Rectal smooth muscle tissue (tissue), 1 donor: ENCODE results near the gene MYO1E.

Source experiments
- H3K27ac ChIP-seq: one replicate; pipeline ENCODE4 v1.7.0; 2013; ENCODE audit warnings: low read depth, low read length, inconsistent platforms
- H3K27me3 ChIP-seq: one replicate; pipeline ENCODE4 v1.7.0; 2013; ENCODE audit warnings: low read length; ENCODE audit not compliant: control insufficient read depth, insufficient read depth
- H3K36me3 ChIP-seq: one replicate; pipeline ENCODE4 v1.7.0; 2013; ENCODE audit warnings: low read length; ENCODE audit not compliant: control insufficient read depth, insufficient read depth
- H3K4me1 ChIP-seq: one replicate; pipeline ENCODE4 v1.7.0; 2013; ENCODE audit warnings: low read length; ENCODE audit not compliant: control insufficient read depth, insufficient read depth
- H3K4me3 ChIP-seq: one replicate; pipeline ENCODE4 v1.7.0; 2013; ENCODE audit warnings: low read length
- H3K9ac ChIP-seq: one replicate; pipeline ENCODE4 v1.7.0; 2013; ENCODE audit warnings: low read length

Gene MYO1E

DNA sequence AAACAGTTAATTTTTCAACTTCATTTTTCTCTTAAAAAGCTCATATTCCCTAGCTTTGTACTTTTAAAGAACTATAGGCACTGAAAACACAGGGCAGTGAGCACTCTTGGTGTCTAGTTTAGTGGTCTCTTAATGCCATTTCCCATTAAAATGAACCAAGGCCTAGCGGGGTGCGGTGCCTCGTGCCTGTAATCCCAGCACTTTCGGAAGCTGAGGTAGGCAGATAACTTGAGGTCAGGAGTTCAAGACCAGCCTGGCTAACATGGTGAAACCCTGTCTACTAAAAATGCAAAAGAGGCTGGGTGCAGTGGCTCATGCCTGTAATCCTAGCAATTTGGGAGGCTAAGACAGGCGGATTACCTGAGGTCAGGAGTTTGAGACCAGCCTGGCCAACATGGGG is 120.5 kb downstream of the MYO1E start:
- no peak overlapping the region for H3K27ac ChIP-seq
- no peak overlapping the region for H3K9ac ChIP-seq
- H3K36me3 ChIP-seq, result no peaks in the 10 kb centered on the region
- H3K4me3 ChIP-seq, result no peak overlapping the region
- no peaks in the 10 kb centered on the region for H3K27me3 ChIP-seq
- no peaks in the 10 kb centered on the region for H3K4me1 ChIP-seq

DNA sequence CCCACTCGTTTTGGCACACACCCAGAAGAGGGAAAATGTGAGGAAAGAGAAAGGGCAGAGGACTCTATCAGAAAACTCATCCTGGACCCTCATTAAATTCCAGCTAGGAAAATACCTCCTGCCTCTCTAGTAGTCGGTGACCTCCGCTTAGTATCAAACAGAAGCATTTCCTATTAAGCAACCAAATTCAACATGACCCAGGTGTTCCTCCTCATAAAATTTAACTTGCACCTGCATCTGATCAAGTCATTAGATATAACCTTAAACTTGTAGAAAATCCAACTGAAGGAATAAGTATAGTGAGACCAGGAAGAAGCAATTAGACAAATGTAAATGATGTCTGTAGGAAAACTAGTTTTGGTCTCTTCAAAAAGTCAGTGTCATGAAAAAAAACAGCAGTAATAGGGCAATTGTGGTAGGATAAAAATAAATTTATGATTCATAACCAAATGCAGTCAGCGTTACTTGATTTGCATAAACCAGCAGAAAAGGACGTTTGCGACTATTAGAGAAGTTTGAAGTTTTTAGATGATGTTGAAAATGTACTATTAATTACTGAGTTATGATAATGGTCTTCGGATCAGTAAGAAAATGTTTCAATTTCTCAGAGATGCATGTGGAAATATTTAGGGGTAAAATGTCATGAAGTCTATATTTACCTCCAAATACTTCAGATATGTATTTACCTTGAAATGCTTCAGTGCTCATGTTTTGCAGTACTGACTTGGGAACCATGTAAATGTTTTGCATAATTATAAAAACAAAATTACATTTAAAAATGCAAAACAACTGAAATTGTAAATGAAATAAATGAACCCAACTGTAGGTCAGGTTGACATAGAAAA is 121.4 kb downstream of the MYO1E start:
- Histone ChIP-seq H3K4me3 (no peak overlapping the region), H3K36me3 (peaks cover 3% of the 10 kb centered on the region), H3K9ac (no peak overlapping the region), H3K27me3 (no peaks in the 10 kb centered on the region), H3K4me1 (no peaks in the 10 kb centered on the region), H3K27ac (no peak overlapping the region)

DNA sequence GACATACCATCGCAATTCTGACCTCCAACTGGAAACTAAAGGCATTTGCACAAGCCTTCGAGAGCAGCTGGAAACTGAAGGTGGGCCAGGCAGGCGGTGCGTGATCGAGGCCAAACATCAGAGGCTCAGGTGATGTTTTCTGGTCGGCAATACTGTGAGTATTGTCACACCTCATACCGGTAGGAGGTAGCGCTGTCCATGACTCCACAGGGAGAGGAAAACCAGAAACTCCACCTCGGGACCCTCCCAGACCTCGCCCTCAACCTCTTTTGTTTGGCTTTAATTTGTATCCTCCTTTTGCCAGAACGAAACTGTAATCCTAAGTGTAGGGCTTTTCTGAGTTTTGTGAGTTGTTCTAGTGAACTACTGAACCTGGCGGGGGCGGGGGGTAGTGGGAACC is 122.4 kb downstream of the MYO1E start:
- no peak overlapping the region for H3K27ac ChIP-seq
- no peak overlapping the region for H3K4me3 ChIP-seq
- H3K9ac ChIP-seq, result no peak overlapping the region
- H3K4me1 ChIP-seq, result no peaks in the 10 kb centered on the region
- H3K36me3 ChIP-seq, result peaks cover 3% of the 10 kb centered on the region
- no peaks in the 10 kb centered on the region for H3K27me3 ChIP-seq

DNA sequence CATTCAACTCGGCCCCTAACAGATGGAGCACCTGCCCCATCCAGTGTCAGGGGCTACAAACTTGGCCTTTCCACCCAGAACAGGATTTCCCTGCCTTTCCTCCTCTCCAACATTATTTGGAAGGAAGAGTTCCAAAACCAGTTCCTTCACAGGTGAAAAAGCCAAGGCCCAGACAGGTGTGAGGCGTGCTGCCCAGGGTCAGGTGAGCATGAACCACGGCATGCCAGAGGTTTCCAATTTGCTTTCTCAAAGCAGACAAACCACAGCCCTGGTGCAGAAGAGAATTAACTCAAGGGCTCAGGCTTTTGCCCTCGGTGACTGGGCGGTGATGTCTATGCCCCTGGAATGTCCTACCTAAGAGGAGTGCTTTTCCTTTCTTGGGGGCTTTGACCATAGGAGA is 122.9 kb downstream of the MYO1E start:
- no peak overlapping the region for H3K9ac ChIP-seq
- no peak overlapping the region for H3K27ac ChIP-seq
- H3K4me1 ChIP-seq, result no peaks in the 10 kb centered on the region
- no peaks in the 10 kb centered on the region for H3K27me3 ChIP-seq
- no peak overlapping the region for H3K4me3 ChIP-seq
- H3K36me3 ChIP-seq, result peaks cover 3% of the 10 kb centered on the region

DNA sequence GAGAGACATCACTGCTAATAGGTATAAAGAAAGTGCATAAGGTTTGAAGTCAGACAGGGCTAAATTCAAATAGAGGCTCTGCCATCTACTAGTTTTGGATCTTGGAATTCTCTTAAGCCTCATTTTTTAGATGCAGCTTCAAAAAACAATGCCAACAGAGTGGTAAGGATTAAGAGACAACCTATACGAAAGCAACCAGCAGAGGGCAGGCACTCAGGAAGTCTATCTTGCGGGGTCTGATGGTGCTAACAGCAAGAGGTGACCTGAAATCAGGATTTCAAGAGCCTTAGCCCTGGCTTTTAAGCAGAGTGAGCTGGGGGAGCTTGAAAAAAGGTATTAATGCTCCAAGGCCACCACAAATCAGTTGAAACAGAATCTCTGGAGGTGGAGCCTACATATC is 125.3 kb downstream of the MYO1E start:
- no peak overlapping the region for H3K4me3 ChIP-seq
- H3K27me3 ChIP-seq, result no peaks in the 10 kb centered on the region
- peaks cover 3% of the 10 kb centered on the region for H3K36me3 ChIP-seq
- H3K27ac ChIP-seq, result no peak overlapping the region
- no peaks in the 10 kb centered on the region for H3K4me1 ChIP-seq
- H3K9ac ChIP-seq, result no peak overlapping the region

DNA sequence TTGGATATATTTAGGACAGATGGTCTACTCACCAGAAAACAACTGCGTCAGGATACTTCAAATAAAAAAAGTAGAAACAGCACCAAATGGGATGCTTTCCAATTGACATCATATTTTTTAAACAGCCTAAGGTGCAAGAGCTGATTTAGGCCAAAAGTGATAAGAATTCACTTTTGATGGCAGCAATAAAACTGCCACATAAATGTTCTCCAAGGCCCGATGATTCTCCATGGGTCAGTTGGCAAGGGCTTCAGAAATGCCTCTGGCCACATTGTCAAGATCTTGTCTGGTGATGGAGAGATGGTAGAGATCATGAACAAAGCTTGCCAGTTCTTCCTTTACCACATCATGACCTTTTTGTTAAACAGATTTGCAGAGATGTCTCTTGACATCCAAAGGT is 127.1 kb downstream of the MYO1E start:
- no peak overlapping the region for H3K27ac ChIP-seq
- H3K4me3 ChIP-seq, result no peak overlapping the region
- H3K9ac ChIP-seq, result no peak overlapping the region
- no peaks in the 10 kb centered on the region for H3K4me1 ChIP-seq
- H3K27me3 ChIP-seq, result no peaks in the 10 kb centered on the region
- peaks cover 3% of the 10 kb centered on the region for H3K36me3 ChIP-seq

DNA sequence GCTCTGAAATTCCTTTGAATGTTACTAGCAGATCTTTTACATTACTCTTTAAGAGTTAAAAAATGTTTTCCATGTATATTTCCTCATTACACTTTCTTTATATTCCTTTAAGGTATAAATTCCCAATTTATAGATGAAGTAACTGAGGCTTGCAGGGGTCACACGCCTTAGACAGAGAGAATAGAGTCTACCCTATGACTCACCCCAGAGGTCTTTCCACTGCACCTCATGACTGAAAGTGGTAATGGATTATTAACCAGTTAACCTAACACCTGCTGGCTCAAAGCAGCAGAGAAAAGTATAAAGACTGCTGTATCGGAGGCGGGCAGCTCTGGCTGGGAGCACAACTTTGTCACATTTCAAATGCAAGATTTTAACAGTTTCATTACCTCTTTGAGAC is 128.3 kb downstream of the MYO1E start:
- Histone ChIP-seq H3K27ac (no peak overlapping the region), H3K36me3 (peaks cover 3% of the 10 kb centered on the region), H3K9ac (no peak overlapping the region), H3K27me3 (no peaks in the 10 kb centered on the region), H3K4me3 (no peak overlapping the region), H3K4me1 (no peaks in the 10 kb centered on the region)

DNA sequence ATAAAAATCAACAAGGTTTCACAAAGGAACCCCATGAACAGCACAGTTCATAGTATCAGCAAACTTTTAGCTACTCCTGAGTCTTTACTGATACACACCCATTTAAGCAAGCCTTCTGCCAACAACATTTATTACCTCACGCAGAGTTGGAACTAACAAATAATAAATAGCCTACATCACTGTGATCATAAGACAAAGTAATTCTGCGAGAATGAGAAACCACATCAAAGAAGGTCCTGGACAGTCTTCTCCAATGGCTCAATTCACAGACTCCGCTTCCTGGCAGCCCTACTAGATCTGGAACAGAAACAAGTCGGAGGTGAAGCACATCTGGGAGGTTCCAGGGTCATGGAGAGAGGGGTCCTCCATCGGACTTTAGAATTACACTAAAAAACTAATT is 129.0 kb downstream of the MYO1E start:
- no peaks in the 10 kb centered on the region for H3K27me3 ChIP-seq
- peaks cover 3% of the 10 kb centered on the region for H3K36me3 ChIP-seq
- no peak overlapping the region for H3K4me3 ChIP-seq
- H3K4me1 ChIP-seq, result no peaks in the 10 kb centered on the region
- H3K27ac ChIP-seq, result no peak overlapping the region
- H3K9ac ChIP-seq, result no peak overlapping the region

DNA sequence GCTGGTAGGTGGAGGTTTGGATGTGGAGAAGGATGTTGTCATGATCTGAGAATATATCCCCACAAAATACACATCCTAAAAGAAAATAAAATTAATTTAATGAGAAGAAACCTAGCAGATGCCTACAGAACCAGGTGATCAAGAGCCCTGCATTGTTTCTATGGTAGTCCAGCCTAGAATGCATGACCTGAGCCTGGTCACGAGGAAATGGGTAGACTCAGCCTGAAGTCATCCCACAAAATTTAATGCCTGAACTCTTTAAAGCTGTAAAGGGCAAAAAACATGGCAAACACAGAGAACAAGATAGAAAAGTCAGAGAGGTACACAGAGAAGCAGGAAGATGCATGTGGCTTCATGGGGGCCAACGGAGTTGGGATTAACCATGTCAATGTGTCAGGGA is 130.0 kb downstream of the MYO1E start:
- peaks cover 3% of the 10 kb centered on the region for H3K36me3 ChIP-seq
- no peak overlapping the region for H3K9ac ChIP-seq

DNA sequence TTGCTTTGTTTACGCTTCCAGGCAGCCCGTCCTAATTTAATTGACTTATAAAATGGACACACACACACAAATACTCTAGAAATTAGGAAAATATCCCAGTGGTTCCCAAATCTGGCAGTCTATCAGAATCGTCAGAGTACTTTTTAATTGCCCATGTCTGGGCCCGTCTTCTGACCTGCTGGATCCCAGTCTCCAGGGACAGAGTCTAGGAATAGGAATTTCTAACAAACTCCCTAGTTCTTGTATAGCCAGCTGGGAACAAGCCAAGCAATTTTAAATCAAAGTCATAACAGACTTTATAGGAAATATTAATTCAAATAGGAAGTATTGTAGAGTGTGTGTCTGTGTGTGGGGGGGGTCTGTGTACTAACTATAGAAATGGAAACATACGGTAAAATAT is 132.6 kb downstream of the MYO1E start:
- Histone ChIP-seq H3K36me3 (no peaks in the 10 kb centered on the region), H3K4me3 (no peak overlapping the region), H3K27ac (no peak overlapping the region), H3K9ac (no peak overlapping the region), H3K27me3 (no peaks in the 10 kb centered on the region), H3K4me1 (no peaks in the 10 kb centered on the region)

More for the DNA sequence above, 130.0 kb downstream of the MYO1E start:
- H3K27ac ChIP-seq, result no peak overlapping the region
- H3K27me3 ChIP-seq, result no peaks in the 10 kb centered on the region
- no peaks in the 10 kb centered on the region for H3K4me1 ChIP-seq
- H3K4me3 ChIP-seq, result no peak overlapping the region

DNA sequence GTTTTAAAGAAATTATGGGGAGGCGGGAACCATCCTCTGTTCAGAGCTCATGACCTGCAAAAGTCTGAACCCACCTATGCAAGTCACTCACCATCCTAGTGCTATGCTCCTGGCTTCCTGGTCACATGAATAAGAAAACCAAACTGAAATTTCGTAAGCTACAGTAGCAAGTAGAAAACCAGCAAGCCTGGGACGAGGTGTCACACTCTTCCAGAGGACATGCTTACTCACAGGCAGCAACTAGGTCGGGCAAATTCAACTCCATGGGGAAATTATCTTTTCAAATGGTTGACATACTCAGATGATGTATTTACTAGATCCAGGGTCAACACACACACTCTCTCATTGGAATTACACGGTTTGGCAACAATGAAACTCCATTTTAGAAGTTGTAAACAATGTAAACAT is 134.7 kb downstream of the MYO1E start:
- Histone ChIP-seq H3K9ac (no peak overlapping the region), H3K4me3 (no peak overlapping the region), H3K27ac (no peak overlapping the region), H3K27me3 (no peaks in the 10 kb centered on the region), H3K36me3 (no peaks in the 10 kb centered on the region), H3K4me1 (no peaks in the 10 kb centered on the region)

DNA sequence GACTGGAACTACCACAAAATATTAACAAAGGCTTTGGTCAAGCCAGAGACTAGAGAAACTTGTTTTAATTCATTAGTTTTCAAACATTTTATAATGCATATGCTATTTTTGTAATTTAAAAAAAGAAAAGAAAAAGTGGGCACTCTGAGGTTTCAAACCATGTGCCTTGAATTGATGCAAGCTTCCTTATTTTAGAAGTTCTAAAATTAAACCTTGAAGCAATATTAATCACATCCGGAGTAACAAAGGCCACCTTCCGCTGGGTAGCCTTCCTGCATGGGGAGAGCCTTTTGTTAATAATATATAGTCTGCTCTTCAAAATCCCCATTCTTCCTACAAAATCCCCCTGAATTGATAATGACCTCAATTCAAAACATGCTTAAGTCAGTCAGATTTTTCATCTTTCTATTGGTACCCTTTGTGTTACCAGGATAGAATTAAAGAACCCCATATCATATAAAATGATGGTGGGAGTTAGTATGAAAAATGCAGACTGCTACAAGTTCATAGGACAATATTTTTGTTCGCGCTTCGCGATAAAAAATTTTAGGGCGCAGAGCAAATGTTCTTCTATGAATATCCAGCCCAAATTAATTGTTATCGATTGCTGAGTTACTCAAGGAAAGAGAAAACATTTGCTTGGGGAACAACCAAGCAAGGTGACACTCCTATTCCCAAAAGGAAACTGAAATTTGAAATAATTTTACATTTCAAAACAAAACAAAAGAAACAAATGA is 135.4 kb downstream of the MYO1E start:
- no peak overlapping the region for H3K9ac ChIP-seq
- H3K27me3 ChIP-seq, result no peaks in the 10 kb centered on the region
- H3K36me3 ChIP-seq, result no peaks in the 10 kb centered on the region
- H3K27ac ChIP-seq, result no peak overlapping the region
- H3K4me1 ChIP-seq, result no peaks in the 10 kb centered on the region
- no peak overlapping the region for H3K4me3 ChIP-seq

DNA sequence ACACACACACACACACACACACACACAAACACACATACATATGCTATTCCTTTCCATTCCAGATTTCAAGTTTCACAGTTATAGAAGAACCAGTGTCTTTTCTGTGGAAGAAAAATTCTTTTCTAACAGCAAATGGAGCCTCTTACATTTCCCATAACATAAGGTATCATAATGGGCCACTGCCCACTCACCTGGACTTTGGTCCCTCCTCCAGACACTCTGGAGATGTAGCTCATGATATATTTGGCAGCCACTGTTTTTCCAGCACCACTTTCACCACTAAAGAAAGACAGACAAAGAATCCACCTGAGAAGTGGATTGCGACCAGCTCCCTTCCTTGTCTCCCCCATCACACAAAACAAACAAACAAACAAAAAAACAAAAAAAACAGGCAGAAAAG is 136.3 kb downstream of the MYO1E start:
- Histone ChIP-seq H3K4me1 (no peaks in the 10 kb centered on the region), H3K27ac (no peak overlapping the region), H3K4me3 (no peak overlapping the region), H3K27me3 (no peaks in the 10 kb centered on the region), H3K9ac (no peak overlapping the region), H3K36me3 (peaks cover 4% of the 10 kb centered on the region)
